CD4-positive, alpha-beta T cell treated with Interleukin-15 for 1 hour (primary cell): ENCODE results near the gene SLC12A9.

ENCODE experiments used
- DNase-seq: peaks from one replicate; pipeline ENCODE4 v3.0.0-alpha.2; 2020

SLC12A9 gene

GRCh38 chr7:100897772-100898454 is 45.4 kb downstream of the SLC12A9 start:
- no peak for DNase-seq

- no peak for DNase-seq
Measured at GRCh38 chr7:100899432-100899831, 46.9 kb downstream of the SLC12A9 start.

- DNase-seq = no peak
Measured at GRCh38 chr7:100900978-100901377, 48.5 kb downstream of the SLC12A9 start.

GRCh38 chr7:100901921-100902332 is 49.4 kb downstream of the SLC12A9 start:
- DNase-seq = no peak

GRCh38 chr7:100902638-100903037 is 50.1 kb downstream of the SLC12A9 start:
- no peak for DNase-seq

- DNase-seq = no peak
Measured at GRCh38 chr7:100908512-100908911, 56.0 kb downstream of the SLC12A9 start.

GRCh38 chr7:100910443-100910842 is 57.9 kb downstream of the SLC12A9 start:
- DNase-seq = peak; percentile 55

GRCh38 chr7:100911484-100911883 is 59.0 kb downstream of the SLC12A9 start:
- no peak for DNase-seq

GRCh38 chr7:100914208-100914878 is 61.8 kb downstream of the SLC12A9 start:
- DNase-seq = no peak

- DNase-seq = peak; percentile 59
Measured at GRCh38 chr7:100914879-100915447, 62.5 kb downstream of the SLC12A9 start.
